ENCODE results near the gene CFAP54.

- TF ChIP-seq CTCF (IDR thresholded peaks at IDR 0.05), result no peak
- no peak for TF ChIP-seq POLR2A (IDR thresholded peaks at IDR 0.05)
Observed at GRCh38 chr12:96829354-96829753, 340.0 kb downstream of the CFAP54 start.
